MM.1S (cell line): Measurements from ENCODE around the gene EOMES.

ENCODE experiments used
- EZH2 ChIP-seq: fragments of 300-600 bp; sonication (generic); optimal IDR thresholded peaks from 2 replicates; pipeline ENCODE3; 2017; ENCODE audit warnings: low read depth, mild to moderate bottlenecking, antibody characterized with exemption, low read length, mixed read lengths
- EZH2phosphoT487 ChIP-seq: fragments of 300-600 bp; sonication (generic); IDR thresholded peaks from 2 replicates; pipeline ENCODE4 v1.6.1; 2018; ENCODE audit warnings: antibody characterized with exemption, low read length
- TF ChIP-seq, protein P1 (sequence below): fragments of 300-600 bp; sonication (generic); IDR thresholded peaks from 2 replicates; pipeline ENCODE4 v1.5.1; 2016; ENCODE audit warnings: antibody characterized with exemption, low read length, mixed read lengths

DNA sequence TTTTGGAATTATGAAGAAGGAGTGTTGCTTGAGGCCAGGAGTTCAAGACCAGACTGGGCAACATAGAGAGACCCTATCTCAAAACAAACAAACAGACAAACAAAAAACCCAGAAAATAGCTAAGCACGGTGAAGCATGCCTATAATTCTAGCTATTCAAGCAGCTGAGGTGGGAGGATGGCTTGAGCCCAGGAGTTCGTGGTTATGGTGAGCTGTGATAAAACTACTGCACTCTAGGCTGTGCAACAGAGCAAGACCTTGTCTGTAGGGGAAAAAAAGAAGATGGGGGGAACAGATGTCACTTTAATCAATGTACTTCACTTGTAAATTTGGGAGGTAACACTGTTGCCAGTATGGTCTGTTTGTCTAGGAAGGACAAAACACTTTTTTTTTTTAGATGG is 18.7 kb upstream of the EOMES start:
- TF ChIP-seq, protein P1, sequence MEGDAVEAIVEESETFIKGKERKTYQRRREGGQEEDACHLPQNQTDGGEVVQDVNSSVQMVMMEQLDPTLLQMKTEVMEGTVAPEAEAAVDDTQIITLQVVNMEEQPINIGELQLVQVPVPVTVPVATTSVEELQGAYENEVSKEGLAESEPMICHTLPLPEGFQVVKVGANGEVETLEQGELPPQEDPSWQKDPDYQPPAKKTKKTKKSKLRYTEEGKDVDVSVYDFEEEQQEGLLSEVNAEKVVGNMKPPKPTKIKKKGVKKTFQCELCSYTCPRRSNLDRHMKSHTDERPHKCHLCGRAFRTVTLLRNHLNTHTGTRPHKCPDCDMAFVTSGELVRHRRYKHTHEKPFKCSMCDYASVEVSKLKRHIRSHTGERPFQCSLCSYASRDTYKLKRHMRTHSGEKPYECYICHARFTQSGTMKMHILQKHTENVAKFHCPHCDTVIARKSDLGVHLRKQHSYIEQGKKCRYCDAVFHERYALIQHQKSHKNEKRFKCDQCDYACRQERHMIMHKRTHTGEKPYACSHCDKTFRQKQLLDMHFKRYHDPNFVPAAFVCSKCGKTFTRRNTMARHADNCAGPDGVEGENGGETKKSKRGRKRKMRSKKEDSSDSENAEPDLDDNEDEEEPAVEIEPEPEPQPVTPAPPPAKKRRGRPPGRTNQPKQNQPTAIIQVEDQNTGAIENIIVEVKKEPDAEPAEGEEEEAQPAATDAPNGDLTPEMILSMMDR: no peak
- no peak for TF ChIP-seq EZH2phosphoT487
- TF ChIP-seq EZH2: no peak
